GM23248 (cell line): ENCODE data around the gene IL36B.

Source experiments
- EZH2 ChIP-seq: fragments of 200-600 bp; sonication (generic); IDR thresholded peaks from 2 replicates; pipeline ENCODE4 v1.6.1; 2018; ENCODE audit warnings: antibody characterized with exemption, mild to moderate bottlenecking; ENCODE audit not compliant: insufficient read depth, poor library complexity, severe bottlenecking
- EZH2phosphoT487 ChIP-seq: fragments of 200-600 bp; sonication (generic); IDR thresholded peaks from 2 replicates; pipeline ENCODE4 v1.6.1; 2018; ENCODE audit warnings: antibody characterized with exemption, moderate library complexity, mild to moderate bottlenecking, low read depth; ENCODE audit not compliant: insufficient read depth

DNA sequence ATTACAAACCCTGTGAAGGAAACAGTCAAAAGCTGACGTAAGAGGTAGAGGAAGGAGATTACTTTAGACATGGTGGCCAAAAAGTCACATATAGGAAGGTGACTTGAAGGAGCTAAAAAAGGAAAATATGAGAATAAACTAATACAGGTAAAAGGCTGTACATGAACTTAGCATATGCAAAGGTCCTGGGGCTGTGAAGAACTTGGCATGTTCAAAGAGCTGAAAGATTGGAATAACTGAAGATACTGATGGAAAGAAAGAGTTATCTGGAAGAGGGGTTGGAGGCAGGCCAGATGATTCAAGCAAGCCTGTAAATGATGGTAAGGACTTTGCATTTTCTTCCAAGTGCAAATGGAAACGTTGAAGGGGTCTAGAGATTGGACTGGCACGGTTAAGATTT is 34.2 kb downstream of the IL36B start:
- no peak for TF ChIP-seq EZH2
- no peak for TF ChIP-seq EZH2phosphoT487
